ENCODE results near the gene ALAS1.

DNA sequence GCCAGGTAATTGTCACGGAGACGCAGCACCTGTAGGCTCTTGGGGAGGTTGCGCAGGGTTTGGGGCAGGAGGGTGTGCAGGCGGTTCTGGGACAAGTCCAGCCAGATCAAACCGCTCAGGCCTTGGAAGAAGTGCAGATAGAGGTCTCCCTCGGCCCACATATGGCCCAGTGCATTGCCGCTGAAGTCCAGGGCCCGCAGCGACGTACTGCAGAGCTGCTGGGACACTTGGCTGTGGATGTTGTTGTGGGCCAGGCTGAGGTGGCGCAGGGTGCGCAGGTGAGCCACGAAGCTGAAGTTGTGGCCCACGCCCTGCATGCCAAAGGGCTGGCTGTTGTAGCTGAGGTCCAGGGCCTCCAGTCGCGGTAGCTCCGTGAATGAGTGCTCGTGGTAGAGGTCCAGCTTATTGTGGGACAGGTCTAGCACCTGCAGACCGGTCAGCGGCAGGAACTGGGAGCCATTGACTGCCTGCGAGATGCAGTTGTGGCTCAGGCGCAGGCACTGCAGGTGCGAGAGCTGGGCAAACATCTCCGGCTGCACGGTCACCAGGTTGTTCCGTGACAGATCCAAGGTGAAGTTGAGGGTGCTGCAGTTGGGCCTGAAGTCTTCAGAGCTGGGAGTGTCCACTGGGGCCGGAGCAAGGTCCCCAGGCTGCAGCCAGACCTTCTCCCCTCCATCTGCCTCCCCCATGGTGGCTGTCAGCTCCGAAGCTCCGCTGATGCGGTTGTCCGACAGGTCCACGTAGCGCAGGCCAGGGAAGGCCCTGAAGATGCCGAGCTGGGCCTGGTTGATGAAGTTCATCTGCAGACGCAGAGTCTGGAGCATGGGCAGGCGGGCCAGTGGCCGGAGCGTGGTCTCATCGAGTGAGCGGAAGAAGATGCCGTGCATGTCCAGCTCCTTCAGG, 24.6 kb downstream of the ALAS1 start:
- TF ChIP-seq, protein P1, sequence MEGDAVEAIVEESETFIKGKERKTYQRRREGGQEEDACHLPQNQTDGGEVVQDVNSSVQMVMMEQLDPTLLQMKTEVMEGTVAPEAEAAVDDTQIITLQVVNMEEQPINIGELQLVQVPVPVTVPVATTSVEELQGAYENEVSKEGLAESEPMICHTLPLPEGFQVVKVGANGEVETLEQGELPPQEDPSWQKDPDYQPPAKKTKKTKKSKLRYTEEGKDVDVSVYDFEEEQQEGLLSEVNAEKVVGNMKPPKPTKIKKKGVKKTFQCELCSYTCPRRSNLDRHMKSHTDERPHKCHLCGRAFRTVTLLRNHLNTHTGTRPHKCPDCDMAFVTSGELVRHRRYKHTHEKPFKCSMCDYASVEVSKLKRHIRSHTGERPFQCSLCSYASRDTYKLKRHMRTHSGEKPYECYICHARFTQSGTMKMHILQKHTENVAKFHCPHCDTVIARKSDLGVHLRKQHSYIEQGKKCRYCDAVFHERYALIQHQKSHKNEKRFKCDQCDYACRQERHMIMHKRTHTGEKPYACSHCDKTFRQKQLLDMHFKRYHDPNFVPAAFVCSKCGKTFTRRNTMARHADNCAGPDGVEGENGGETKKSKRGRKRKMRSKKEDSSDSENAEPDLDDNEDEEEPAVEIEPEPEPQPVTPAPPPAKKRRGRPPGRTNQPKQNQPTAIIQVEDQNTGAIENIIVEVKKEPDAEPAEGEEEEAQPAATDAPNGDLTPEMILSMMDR (IDR thresholded peaks at IDR 0.05), result no peak
- no peak for TF ChIP-seq POLR2A (IDR thresholded peaks at IDR 0.05)

All from body of pancreas (tissue), 4 donors.